ENCODE data around the gene CTR9. TPM values are rescaled to one million over a fixed set of nuclear protein-coding genes. Genes with fewer than 3 reads are reported as not detected.

CTR9 gene
- total RNA-seq, 1 experiment from 2014 or later, result 20.0 TPM

GRCh38 chr11:10808235-10808552 is 57.1 kb downstream of the CTR9 start:
- H3K9ac ChIP-seq (ENCODE audit: low read length), result peak overlapping the region; percentile 97
- peak overlapping the region; percentile 92 for H3K4me2 ChIP-seq (ENCODE audit: low read length)
- peak overlapping the region; percentile 95 for H3K27ac ChIP-seq (ENCODE audit: low read length)
- ChIA-PET CTCF (interaction anchor here (1.7 kb wide), 1 partner anchor 15 kb away, joined by 9 read pairs; no protein-coding TSS in a partner anchor), POLR2A (ENCODE audit: unreplicated experiment) (interaction anchor here (0.6 to 3.0 kb wide), 16 partner anchors 11 to 1938 kb away, joined by 3 to 73 read pairs (median 8); partner anchors contain the start of gene ZBED5)
- peaks cover 84% of the 10 kb centered on the region for H3K79me2 ChIP-seq (ENCODE audit: low read length)
- peaks cover 47% of the 10 kb centered on the region for H3K4me1 ChIP-seq (ENCODE audit: insufficient read depth, low read length)
- peaks cover 44% of the 10 kb centered on the region for H3K36me3 ChIP-seq (ENCODE audit: low read depth, low read length)
- no peak overlapping the region for H2AFZ ChIP-seq (ENCODE audit: low read length)
- BruUV-seq (replicated peaks), result no TSS peak
- DNase-seq (no peak), ATAC-seq (no peak; the same call in 1 of the 2 replicates)
- peaks cover 49% of the 10 kb centered on the region for H4K20me1 ChIP-seq (ENCODE audit: low read length)
- H3F3A ChIP-seq (ENCODE audit: low read length, unreplicated experiment), result peaks cover 14% of the 10 kb centered on the region
- peak overlapping the region; percentile 92 for H3K4me3 ChIP-seq (ENCODE audit: low read length)
- H3K9me2 ChIP-seq (replicated peaks; ENCODE audit: low read length), result no peaks in the 10 kb centered on the region
- no peaks in the 10 kb centered on the region for H3K27me3 ChIP-seq (ENCODE audit: low read length)
- no peaks in the 10 kb centered on the region for H3K9me3 ChIP-seq (ENCODE audit: low read length)
- no peak for TF ChIP-seq CTCF (conservative IDR thresholded peaks at IDR 0.05; ENCODE audit: low read depth, low read length)
- TF ChIP-seq EZH2phosphoT487 (IDR thresholded peaks at IDR 0.05; ENCODE audit: borderline replicate concordance, low read length), result no peak
- TF ChIP-seq EZH2 (IDR thresholded peaks at IDR 0.05; ENCODE audit: low read length, unreplicated experiment), result no peak
- intact Hi-C loops (cut with micrococcal nuclease), result loop anchor here (2.0 kb wide), 1 partner anchor 123 kb away; no protein-coding TSS in a partner anchor

- no peaks in the 10 kb centered on the region for H3K27me3 ChIP-seq (ENCODE audit: low read length)
- peak within 1 kb of the TSS; percentile 95 for H3K27ac ChIP-seq (ENCODE audit: low read length)
- ATAC-seq (peak; percentile 89), DNase-seq (peak; percentile 97)
- H3K9me3 ChIP-seq (ENCODE audit: low read length), result no peaks in the 10 kb centered on the region
- intact Hi-C loops (cut with micrococcal nuclease), result loop anchor here (1.0 to 2.0 kb wide), 3 partner anchors 50 to 122 kb away; partner anchors contain the start of gene ZBED5
- H3F3A ChIP-seq (ENCODE audit: low read length, unreplicated experiment), result peaks cover 9% of the 10 kb centered on the region
- no peaks in the 10 kb centered on the region for H3K9me2 ChIP-seq (replicated peaks; ENCODE audit: low read length)
- peak within 1 kb of the TSS; percentile 97 for H3K9ac ChIP-seq (ENCODE audit: low read length)
- BruUV-seq (replicated peaks), result no TSS peak
- H3K79me2 ChIP-seq (ENCODE audit: low read length), result peaks cover 78% of the 10 kb centered on the region
- ChIA-PET CTCF (interaction anchor here (0.6 to 1.9 kb wide), 7 partner anchors 16 to 134 kb away, joined by 3 to 9 read pairs (median 4); no protein-coding TSS in a partner anchor), POLR2A (ENCODE audit: unreplicated experiment) (interaction anchor here (0.5 to 3.0 kb wide), 33 partner anchors 10 to 1938 kb away, joined by 3 to 73 read pairs (median 5); partner anchors contain the start of genes GALNT18 and ZBED5)
- peaks cover 41% of the 10 kb centered on the region for H3K4me1 ChIP-seq (ENCODE audit: insufficient read depth, low read length)
- peak within 1 kb of the TSS; percentile 99 for H3K4me2 ChIP-seq (ENCODE audit: low read length)
- H4K20me1 ChIP-seq (ENCODE audit: low read length), result peaks cover 43% of the 10 kb centered on the region
- peaks cover 39% of the 10 kb centered on the region for H3K36me3 ChIP-seq (ENCODE audit: low read depth, low read length)
- H3K4me3 ChIP-seq (ENCODE audit: low read length), result peak within 1 kb of the TSS; percentile 92
- H2AFZ ChIP-seq (ENCODE audit: low read length), result peak within 1 kb of the TSS; percentile 66
- TF ChIP-seq CTCF (conservative IDR thresholded peaks at IDR 0.05; ENCODE audit: low read depth, low read length) (no peak), EZH2 (IDR thresholded peaks at IDR 0.05; ENCODE audit: low read length, unreplicated experiment) (no peak), EZH2phosphoT487 (IDR thresholded peaks at IDR 0.05; ENCODE audit: borderline replicate concordance, low read length) (no peak)
Observed at GRCh38 chr11:10808553-10809372, 57.7 kb downstream of the CTR9 start, which contains the start of gene EIF4G2. Gene EIF4G2, minus strand, starts transcription at chr11:10808926.

All from PC-3 (cell line).